HepG2 (cell line): ENCODE results near the gene TAMALIN. TPM values are rescaled to one million over a fixed set of nuclear protein-coding genes. Genes with fewer than 3 reads are reported as not detected.

Experiments used
- GATA4 ChIP-seq: sonication (generic); IDR thresholded peaks from 2 replicates; pipeline ENCODE4 v1.6.1; 2016; ENCODE audit warnings: antibody characterized with exemption, low read depth, borderline replicate concordance
- HMGXB3 ChIP-seq: sonication (generic); formaldehyde crosslinking; IDR thresholded peaks from 2 replicates; pipeline ENCODE4 v1.4.0; 2020; ENCODE audit warnings: missing genetic modification reagents, borderline replicate concordance
- HNRNPL ChIP-seq: fragments of 200-400 bp; formaldehyde crosslinking; IDR thresholded peaks from 2 replicates; pipeline ENCODE4 v1.6.1; 2017; ENCODE audit warnings: mild to moderate bottlenecking, low read depth, low read length
- LCORL ChIP-seq, 2 experiments: fragments of 450-650 bp in 1 of 2; sonication (generic) in 1 of 2; formaldehyde crosslinking in 1 of 2; IDR thresholded peaks; 2 replicates each; pipeline versions ENCODE4 v1.5.0 to v1.6.1; 2017 to 2020; ENCODE audit warnings: antibody characterized with exemption in 1 of 2, missing genetic modification reagents in 1 of 2
- MAZ ChIP-seq, 2 experiments: sonication (generic) in 1 of 2; formaldehyde crosslinking in 1 of 2; IDR thresholded peaks; 2 replicates each; pipeline versions ENCODE4 v1.5.0 to v1.6.1; 2012 to 2020; ENCODE audit warnings: low read depth in 2 of 2, mild to moderate bottlenecking in 2 of 2, borderline replicate concordance in 1 of 2, improper control_type of control experiment in 1 of 2, low read length in 1 of 2, missing genetic modification reagents in 1 of 2, moderate library complexity in 1 of 2
- PHF8 ChIP-seq: sonication (generic); formaldehyde crosslinking; IDR thresholded peaks from 2 replicates; pipeline ENCODE4 v1.5.0; 2020; ENCODE audit warnings: missing genetic modification reagents
- RAD51 ChIP-seq: fragments of 450-650 bp; IDR thresholded peaks from 2 replicates; pipeline ENCODE4 v1.6.1; 2016; ENCODE audit warnings: borderline replicate concordance
- RBM39 ChIP-seq: fragments of 200-400 bp; formaldehyde crosslinking; IDR thresholded peaks from one replicate; pipeline ENCODE4 v1.6.1; 2018; ENCODE audit warnings: antibody characterized with exemption, mild to moderate bottlenecking, low read depth, low read length; ENCODE audit not compliant: poor library complexity, severe bottlenecking
- RFXANK ChIP-seq: IDR thresholded peaks from 2 replicates; pipeline ENCODE4 v1.6.1; 2016
- TFAP4 ChIP-seq: sonication (generic); IDR thresholded peaks from 2 replicates; pipeline ENCODE4 v1.6.1; 2016; ENCODE audit warnings: low read depth, borderline replicate concordance
- ZMYM3 ChIP-seq: sonication (generic); formaldehyde crosslinking; IDR thresholded peaks from 2 replicates; pipeline ENCODE4 v1.5.1; 2020; ENCODE audit warnings: mild to moderate bottlenecking, missing genetic modification reagents
- ZNF136 ChIP-seq: sonication (generic); formaldehyde crosslinking; IDR thresholded peaks from 2 replicates; pipeline ENCODE4 v1.8.1; 2022; ENCODE audit warnings: low read depth, mild to moderate bottlenecking, moderate library complexity, missing genetic modification reagents
- ZNF160 ChIP-seq: sonication (generic); formaldehyde crosslinking; IDR thresholded peaks from 2 replicates; pipeline ENCODE4 v1.8.0; 2022; ENCODE audit warnings: mild to moderate bottlenecking, inconsistent platforms, missing genetic modification reagents
- ZNF577 ChIP-seq: sonication (generic); formaldehyde crosslinking; IDR thresholded peaks from 2 replicates; pipeline ENCODE4 v1.4.0; 2020; ENCODE audit warnings: mild to moderate bottlenecking, low read depth, missing genetic modification reagents, borderline replicate concordance
- ZNF772 ChIP-seq: sonication (generic); formaldehyde crosslinking; IDR thresholded peaks from 2 replicates; pipeline ENCODE4 v1.5.0; 2020; ENCODE audit warnings: mild to moderate bottlenecking, missing genetic modification reagents
- ZNF782 ChIP-seq: sonication (generic); formaldehyde crosslinking; IDR thresholded peaks from 2 replicates; pipeline ENCODE4 v1.4.0; 2020; ENCODE audit warnings: missing genetic modification reagents, mild to moderate bottlenecking, borderline replicate concordance
- ZNF790 ChIP-seq: sonication (generic); formaldehyde crosslinking; IDR thresholded peaks from 2 replicates; pipeline ENCODE4 v1.8.0; 2022; ENCODE audit warnings: missing genetic modification reagents, mild to moderate bottlenecking, borderline replicate concordance
- ZNF839 ChIP-seq: sonication (generic); formaldehyde crosslinking; IDR thresholded peaks from 2 replicates; pipeline ENCODE4 v1.4.0; 2020; ENCODE audit warnings: missing genetic modification reagents, mild to moderate bottlenecking, borderline replicate concordance
- ZSCAN21 ChIP-seq: sonication (generic); formaldehyde crosslinking; IDR thresholded peaks from 2 replicates; pipeline ENCODE4 v1.8.0; 2022; ENCODE audit warnings: mild to moderate bottlenecking, missing genetic modification reagents, moderate library complexity, borderline replicate concordance
- polyA plus RNA-seq, 8 experiments: library from polyadenylated mRNA; depleted of rRNA in 3 of 8; stranded (reverse) in 7 of 8; unstranded in 1 of 8; fragments of >200 nt; fragmentation: Illumina TruSeq in 4 of 8; extraction: Trizol in 4 of 8; gene quantifications; 2 replicates each; pipeline versions ENCODE4 v1.2.1 to v1.2.3, GENCODE V29; 2011 to 2016; ENCODE audit warnings: low read depth in 4 of 8, missing spikeins in 1 of 8, mixed read lengths in 1 of 8; ENCODE audit not compliant: insufficient read depth in 1 of 8
- total RNA-seq, 5 experiments: library from RNA; depleted of rRNA; stranded (reverse); fragments of >200 nt; fragmentation: Illumina TruSeq; extraction: Trizol; gene quantifications; 2 replicates each; pipeline ENCODE4 v1.2.3, GENCODE V29; 2016; ENCODE audit warnings: low read depth in 1 of 5

Gene TAMALIN
- total and polyA plus RNA-seq, 2 of the 13 experiments (the other 11 are each of a cell fraction or from before 2014, with no cell fraction given) = 2.9 to 10.9 TPM

- no peak for TF ChIP-seq HNRNPL
- no peak; the same call in 1 of the 2 replicates for TF ChIP-seq ZSCAN21
- no peak for TF ChIP-seq ZNF577 (CRISPR knock-in tag)
- 0 out of 2 replicates have a peak, but pooled peaks have one; percentile 38 for TF ChIP-seq ZNF790 (CRISPR knock-in tag)
- 0 out of 2 replicates have a peak, but pooled peaks have one; percentile 49 for TF ChIP-seq ZNF136 (CRISPR knock-in tag)
- peak; percentile 20 for TF ChIP-seq RBM39
- no peak for TF ChIP-seq LCORL (IDR thresholded peaks at IDR 0.05)
- no peak for TF ChIP-seq LCORL (CRISPR knock-in tag; IDR thresholded peaks at IDR 0.05)
- TF ChIP-seq ZNF839 (CRISPR knock-in tag) = no peak
- TF ChIP-seq ZNF772 (CRISPR knock-in tag) = peak; percentile 28
- peak; percentile 57; the same call in 1 of the 2 replicates for TF ChIP-seq ZNF782 (CRISPR knock-in tag)
- TF ChIP-seq GATA4 = no peak
- TF ChIP-seq PHF8 (CRISPR knock-in tag) = no peak
- TF ChIP-seq ZMYM3 = no peak
- 0 out of 2 replicates have a peak, but pooled peaks have one; percentile 25 for TF ChIP-seq ZNF160 (CRISPR knock-in tag)
- no peak for TF ChIP-seq RFXANK
- no peak for TF ChIP-seq HMGXB3 (CRISPR knock-in tag)
- no peak for TF ChIP-seq MAZ (IDR thresholded peaks at IDR 0.05; ENCODE audit: borderline replicate concordance, low read depth, low read length)
- no peak for TF ChIP-seq MAZ (CRISPR knock-in tag; IDR thresholded peaks at IDR 0.05; ENCODE audit: low read depth)
- no peak for TF ChIP-seq RAD51
- TF ChIP-seq TFAP4 = no peak
Observed at GRCh38 chr12:52050116-52050757, 43.5 kb downstream of the TAMALIN start (continued).
